Keratinocyte (primary cell): ENCODE measurements around the gene MDFI. TPM values are rescaled to one million over a fixed set of nuclear protein-coding genes. Genes with fewer than 3 reads are reported as not detected.

Experiments
- DNase-seq: peaks from one replicate; pipeline ENCODE4 v3.0.0-alpha.2; 2011; ENCODE audit warnings: low read depth, missing footprints, low spot score
- FAIRE-seq: peaks from 2 replicates; lab custom pipeline; 2011; peaks lifted over from hg19 to GRCh38; lab: Jason Lieb, UNC
- H2AFZ ChIP-seq: 2 replicates; pipeline ENCODE4 v1.6.0; 2012; ENCODE audit warnings: low read length, control low read depth, inconsistent platforms; ENCODE audit not compliant: control insufficient read depth
- H3K27ac ChIP-seq: 2 replicates; pipeline ENCODE4 v1.5.1; 2011; ENCODE audit warnings: low read length; ENCODE audit not compliant: control insufficient read depth, insufficient read depth
- H3K27me3 ChIP-seq: 3 replicates; pipeline ENCODE4 v1.6.0; 2011; ENCODE audit warnings: low read length; ENCODE audit not compliant: control insufficient read depth, insufficient read depth; ENCODE audit errors: extremely low read depth
- H3K36me3 ChIP-seq, 2 experiments: 2 replicates in 1 of 2; 3 replicates in 1 of 2; pipeline ENCODE4 v1.5.1; 2011; ENCODE audit warnings: low read length in 2 of 2, mild to moderate bottlenecking in 1 of 2; ENCODE audit not compliant: control insufficient read depth in 2 of 2, insufficient read depth in 2 of 2; ENCODE audit errors: extremely low read depth in 1 of 2
- H3K4me1 ChIP-seq: 3 replicates; pipeline ENCODE4 v1.5.1; 2011; ENCODE audit warnings: low read length; ENCODE audit not compliant: control insufficient read depth, insufficient read depth; ENCODE audit errors: extremely low read depth
- H3K4me2 ChIP-seq: 3 replicates; pipeline ENCODE4 v1.6.0; 2011; ENCODE audit warnings: low read depth, low read length; ENCODE audit not compliant: control insufficient read depth, insufficient read depth; ENCODE audit errors: extremely low read depth
- H3K4me3 ChIP-seq, 3 experiments: fragments of 200-600 bp in 1 of 3; sonication (generic) in 1 of 3; 2 replicates in 2 of 3; 3 replicates in 1 of 3; pipeline ENCODE4 v1.5.1; 2011 to 2016; ENCODE audit warnings: low read length in 3 of 3, mild to moderate bottlenecking in 3 of 3, control low read depth in 2 of 3, inconsistent platforms in 1 of 3, low read depth in 1 of 3, mixed read lengths in 1 of 3, mixed run types in 1 of 3, moderate library complexity in 1 of 3; ENCODE audit not compliant: control insufficient read depth in 2 of 3, insufficient read depth in 2 of 3; ENCODE audit errors: extremely low read depth in 1 of 3
- H3K79me2 ChIP-seq: 2 replicates; pipeline ENCODE4 v1.6.0; 2012; ENCODE audit warnings: low read length; ENCODE audit not compliant: control insufficient read depth, insufficient read depth
- H3K9ac ChIP-seq: 3 replicates; pipeline ENCODE4 v1.6.0; 2011; ENCODE audit warnings: low read length; ENCODE audit not compliant: control insufficient read depth, insufficient read depth; ENCODE audit errors: extremely low read depth
- H3K9me1 ChIP-seq: 3 replicates; pipeline ENCODE4 v1.6.0; 2011; ENCODE audit warnings: low read length; ENCODE audit not compliant: control insufficient read depth, insufficient read depth; ENCODE audit errors: extremely low read depth
- H3K9me3 ChIP-seq: 2 replicates; pipeline ENCODE4 v1.5.1; 2012; ENCODE audit warnings: low read depth, low read length; ENCODE audit not compliant: control insufficient read depth
- H4K20me1 ChIP-seq: 3 replicates; pipeline ENCODE4 v1.6.0; 2011; ENCODE audit warnings: low read length; ENCODE audit not compliant: control insufficient read depth, insufficient read depth; ENCODE audit errors: extremely low read depth
- EZH2 ChIP-seq: IDR thresholded peaks from one replicate; pipeline ENCODE4 v1.6.1; 2012; ENCODE audit warnings: inconsistent platforms, mild to moderate bottlenecking, low read length, moderate library complexity
- dilution Hi-C: fragments of 300-500 bp; cut with MboI; formaldehyde crosslinking; loops from one replicate; pipeline ENCODE4 v1.7.0; 2020; ENCODE audit warnings: low sequenced_read_pairs; ENCODE audit not compliant: extremely low pct_ligation_motif_present
- polyA plus RNA-seq, 5 experiments: library from polyadenylated mRNA; depleted of rRNA in 3 of 5; stranded (reverse) in 3 of 5; stranded (forward) in 1 of 5; unstranded in 1 of 5; fragments of >200 nt; gene quantifications; 1 replicate in 1 of 5; 2 replicates in 3 of 5; 3 replicates in 1 of 5; pipeline versions ENCODE4 v1.2.1 to v1.2.3, GENCODE V29; 2011 to 2012; ENCODE audit warnings: missing spikeins in 2 of 5, low read depth in 1 of 5, low replicate concordance in 1 of 5
- small RNA-seq, 3 experiments: library from RNA; depleted of rRNA; stranded (forward); fragments of <200 nt; gene quantifications; one replicate each; pipeline ENCODE3, GENCODE V24; 2012; ENCODE audit warnings: low read depth in 3 of 3, low replicate concordance in 1 of 3; ENCODE audit not compliant: insufficient read length in 3 of 3
- TF ChIP-seq, protein P1 (sequence below), 3 experiments: IDR thresholded peaks in 1 of 3; conservative IDR thresholded peaks in 1 of 3; optimal IDR thresholded peaks in 1 of 3; 2 replicates in 2 of 3; 3 replicates in 1 of 3; pipeline versions ENCODE3 to v1.5.1; 2011; ENCODE audit warnings: low read length in 3 of 3, mild to moderate bottlenecking in 3 of 3, moderate library complexity in 2 of 3, control low read depth in 1 of 3, inconsistent platforms in 1 of 3; ENCODE audit not compliant: insufficient read depth in 2 of 3; ENCODE audit errors: extremely low read depth in 1 of 3

Gene MDFI
- polyA plus RNA-seq, 1 donor (not counting 4 experiments of a cell fraction or from before 2014, with no cell fraction given) = 60.1 TPM

- Histone ChIP-seq H3K36me3 (no peaks in the 10 kb centered on the region), H3K9ac (no peak overlapping the region), H3K4me2 (no peak overlapping the region), H2AFZ (no peak overlapping the region), H3K4me1 (peaks cover 14% of the 10 kb centered on the region), H3K27ac (no peak overlapping the region), H4K20me1 (no peaks in the 10 kb centered on the region), H3K4me3 (no peak overlapping the region), H3K27me3 (no peaks in the 10 kb centered on the region), H3K9me1 (no peaks in the 10 kb centered on the region), H3K79me2 (no peaks in the 10 kb centered on the region), H3K9me3 (no peaks in the 10 kb centered on the region)
- TF ChIP-seq, protein P1, sequence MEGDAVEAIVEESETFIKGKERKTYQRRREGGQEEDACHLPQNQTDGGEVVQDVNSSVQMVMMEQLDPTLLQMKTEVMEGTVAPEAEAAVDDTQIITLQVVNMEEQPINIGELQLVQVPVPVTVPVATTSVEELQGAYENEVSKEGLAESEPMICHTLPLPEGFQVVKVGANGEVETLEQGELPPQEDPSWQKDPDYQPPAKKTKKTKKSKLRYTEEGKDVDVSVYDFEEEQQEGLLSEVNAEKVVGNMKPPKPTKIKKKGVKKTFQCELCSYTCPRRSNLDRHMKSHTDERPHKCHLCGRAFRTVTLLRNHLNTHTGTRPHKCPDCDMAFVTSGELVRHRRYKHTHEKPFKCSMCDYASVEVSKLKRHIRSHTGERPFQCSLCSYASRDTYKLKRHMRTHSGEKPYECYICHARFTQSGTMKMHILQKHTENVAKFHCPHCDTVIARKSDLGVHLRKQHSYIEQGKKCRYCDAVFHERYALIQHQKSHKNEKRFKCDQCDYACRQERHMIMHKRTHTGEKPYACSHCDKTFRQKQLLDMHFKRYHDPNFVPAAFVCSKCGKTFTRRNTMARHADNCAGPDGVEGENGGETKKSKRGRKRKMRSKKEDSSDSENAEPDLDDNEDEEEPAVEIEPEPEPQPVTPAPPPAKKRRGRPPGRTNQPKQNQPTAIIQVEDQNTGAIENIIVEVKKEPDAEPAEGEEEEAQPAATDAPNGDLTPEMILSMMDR (optimal IDR thresholded peaks at IDR 0.05 in 1 of 3, IDR thresholded peaks at IDR 0.05 in 1 of 3, conservative IDR thresholded peaks at IDR 0.05 in 1 of 3; ENCODE audit: extremely low read depth in 1 of 3, insufficient read depth in 2 of 3, low read length in 3 of 3) = no peak
- TF ChIP-seq EZH2 = no peak
- DNase-seq = no peak
- no peak for FAIRE-seq
- dilution Hi-C loops = no loop called here
These were observed 63.9 kb downstream of the MDFI start for GRCh38 chr6:41702089-41702745.

- Histone ChIP-seq H3K4me3 (no peak overlapping the region), H3K27me3 (no peaks in the 10 kb centered on the region), H3K36me3 (no peaks in the 10 kb centered on the region), H4K20me1 (no peaks in the 10 kb centered on the region), H3K9ac (no peak overlapping the region), H3K9me3 (no peaks in the 10 kb centered on the region), H2AFZ (no peak overlapping the region), H3K4me2 (no peak overlapping the region), H3K9me1 (no peaks in the 10 kb centered on the region), H3K79me2 (no peaks in the 10 kb centered on the region), H3K4me1 (peaks cover 21% of the 10 kb centered on the region), H3K27ac (no peak overlapping the region)
- FAIRE-seq = no peak
- TF ChIP-seq, protein P1 (optimal IDR thresholded peaks at IDR 0.05 in 1 of 3, IDR thresholded peaks at IDR 0.05 in 1 of 3, conservative IDR thresholded peaks at IDR 0.05 in 1 of 3; ENCODE audit: extremely low read depth in 1 of 3, insufficient read depth in 2 of 3, low read length in 3 of 3) = no peak
- no peak for TF ChIP-seq EZH2
- DNase-seq = no peak
- dilution Hi-C loops = no loop called here
These were observed 64.7 kb downstream of the MDFI start for GRCh38 chr6:41702771-41703494.

Small RNA genes within 50 kb of the gene (small RNA-seq; reads per million reads assigned to genes)
- 0 reads per million in 3 experiments for gene MIR4641

Other genes starting within 250 kb of the MDFI start
- 0.93 to 4.3 TPM (median 1.1 TPM) in 3 replicates for gene FOXP4, start 92.1 kb upstream of the MDFI start, polyA plus RNA-seq
- gene TFEB, start 97.1 kb downstream of the MDFI start, polyA plus RNA-seq = 3.0 to 10.3 TPM (median 4.3 TPM) in 3 replicates
- gene PGC, start 108.9 kb downstream of the MDFI start, polyA plus RNA-seq = not detected in 3 replicates
- gene FRS3, start 141.4 kb downstream of the MDFI start, polyA plus RNA-seq = 2.0 to 2.5 TPM (median 2.0 TPM) in 3 replicates
- gene PRICKLE4, start 142.3 kb downstream of the MDFI start, polyA plus RNA-seq = 0.13 to 0.61 TPM (median 0.32 TPM) in 3 replicates
- 266 to 449 TPM (median 374 TPM) in 3 replicates for gene TOMM6, start 149.2 kb downstream of the MDFI start, polyA plus RNA-seq